ENCODE results near the gene MATN4.
A peak's percentile ranks its signal among the peaks of the same experiment; 100 is the strongest.

MATN4 gene

DNA sequence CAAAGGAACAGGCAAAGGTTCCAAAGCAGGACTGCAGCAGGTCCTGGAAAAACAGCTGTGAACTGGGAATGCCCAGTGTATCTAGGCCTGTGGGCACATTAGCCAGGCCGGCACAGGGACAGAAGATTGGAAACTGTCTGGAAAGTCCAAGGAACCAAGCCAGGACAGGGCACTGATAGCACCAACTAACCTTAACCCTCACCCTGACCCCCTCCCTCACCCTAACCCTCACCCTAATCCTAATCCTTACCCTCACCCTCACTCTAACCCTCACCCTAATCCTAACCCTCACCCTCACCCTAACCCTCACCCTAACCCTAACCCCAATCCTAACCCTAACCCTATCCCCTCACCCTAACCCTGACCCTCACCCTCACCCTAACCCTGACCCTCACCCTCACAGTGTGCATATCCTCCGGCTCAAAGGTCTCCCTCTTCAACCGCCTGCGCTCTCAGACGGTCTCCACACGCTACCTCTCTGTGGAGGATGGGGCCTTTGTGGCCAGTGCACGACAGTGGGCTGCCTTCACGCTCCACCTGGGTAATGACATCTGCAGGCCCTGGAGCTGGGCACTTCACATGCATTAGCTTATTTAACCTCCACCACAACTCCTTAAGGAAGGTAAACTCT is 5.1 kb upstream of the MATN4 start:
- no peak for DNase-seq

DNA sequence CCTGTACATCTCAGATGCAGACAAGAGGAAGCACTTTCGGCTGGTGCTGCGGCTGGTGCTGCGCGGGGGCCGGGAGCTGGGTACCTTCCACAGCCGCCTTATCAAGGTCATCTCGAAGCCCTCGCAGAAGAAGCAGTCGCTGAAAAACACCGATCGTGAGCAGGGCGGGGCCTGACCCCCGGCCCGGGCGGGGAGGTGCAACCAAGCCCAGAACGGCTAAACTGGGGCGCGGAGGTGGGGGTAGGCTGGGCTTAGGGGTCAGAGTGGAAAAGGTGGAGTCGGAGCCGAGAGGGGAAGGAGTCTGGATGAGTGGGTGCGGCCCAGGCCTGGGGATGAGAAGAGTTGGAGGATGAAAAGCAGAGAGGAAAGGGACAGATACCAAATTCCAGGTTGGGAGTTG is 4.1 kb upstream of the MATN4 start:
- no peak for DNase-seq

DNA sequence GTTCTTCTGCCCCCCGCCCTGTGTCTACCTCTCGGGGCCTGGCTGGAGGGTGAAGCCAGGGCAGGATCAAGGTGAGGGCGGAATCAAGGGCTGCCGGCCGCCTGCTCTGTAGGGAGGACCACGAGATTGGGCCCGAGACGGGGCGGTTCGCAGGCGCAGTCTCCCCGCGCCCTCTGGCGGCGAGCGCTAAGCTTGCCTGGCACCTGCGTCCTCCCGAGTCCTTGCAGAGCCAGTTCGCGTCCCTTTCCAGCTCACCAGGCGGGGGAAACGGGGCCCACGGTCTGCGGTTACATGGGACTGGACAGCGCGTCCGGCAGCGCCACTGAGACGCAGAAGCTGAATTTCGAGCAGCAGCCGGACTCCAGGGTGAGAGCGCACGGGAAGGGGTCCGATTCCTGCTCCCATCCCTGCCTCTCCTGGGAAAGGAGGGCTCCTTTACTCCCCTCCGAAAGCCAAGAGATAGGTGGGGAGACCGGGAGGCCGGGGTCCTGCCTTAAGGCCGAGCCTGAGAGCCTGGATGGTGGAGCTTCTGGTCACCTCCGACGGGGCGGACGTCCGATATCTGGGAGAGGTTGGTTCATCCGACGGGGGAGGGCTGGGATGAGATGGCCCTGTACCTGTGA is 3.6 kb upstream of the MATN4 start:
- DNase-seq: peak; percentile 53

DNA sequence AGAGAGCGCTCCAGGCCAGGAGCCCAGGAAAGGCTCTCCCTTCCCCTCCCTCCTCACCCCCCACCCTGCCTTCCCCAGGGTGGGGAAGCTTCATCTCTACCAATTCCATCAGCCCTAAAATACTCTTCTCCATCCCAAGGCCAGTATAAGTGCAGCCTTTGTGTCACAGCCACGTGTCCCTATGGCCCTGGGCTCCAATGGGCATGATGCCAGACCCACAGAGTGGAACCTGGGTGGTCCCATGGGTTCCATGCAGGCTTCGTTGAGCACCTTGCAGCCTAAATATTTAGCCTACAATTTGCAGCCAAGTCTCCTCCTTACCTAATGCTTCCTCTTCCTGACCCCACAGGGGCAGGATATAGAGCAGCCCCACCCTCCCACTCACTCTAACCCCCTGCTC is 976 bp upstream of the MATN4 start:
- DNase-seq: no peak

DNA sequence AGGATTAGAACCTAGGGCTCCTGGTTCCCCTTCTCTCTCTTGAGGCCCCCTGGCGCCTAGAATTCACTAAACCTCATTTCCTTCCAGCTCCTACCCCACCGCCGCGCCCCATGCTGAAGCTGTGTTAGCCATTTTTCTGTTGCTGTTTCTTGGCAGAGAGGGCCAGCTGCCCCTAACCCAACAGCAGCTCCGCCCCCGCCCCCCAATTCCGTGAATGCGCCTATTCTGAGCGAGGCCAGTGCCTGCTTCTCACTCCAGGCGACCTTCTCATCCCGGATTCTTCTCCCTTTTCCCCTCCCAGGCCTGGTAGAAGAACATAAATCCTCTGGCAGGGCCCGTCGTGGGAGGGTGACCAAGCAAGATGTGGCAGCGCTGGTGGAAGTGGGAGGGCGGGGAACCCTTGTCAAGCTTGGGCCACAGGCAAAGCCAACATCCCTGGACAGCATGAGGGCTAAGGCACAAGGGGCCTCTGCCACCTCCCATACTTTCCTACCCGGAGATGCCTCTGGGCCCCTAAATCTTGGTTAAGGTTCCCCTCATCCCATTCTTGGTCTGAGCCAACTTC is 941 bp downstream of the MATN4 start:
- DNase-seq: no peak

DNA sequence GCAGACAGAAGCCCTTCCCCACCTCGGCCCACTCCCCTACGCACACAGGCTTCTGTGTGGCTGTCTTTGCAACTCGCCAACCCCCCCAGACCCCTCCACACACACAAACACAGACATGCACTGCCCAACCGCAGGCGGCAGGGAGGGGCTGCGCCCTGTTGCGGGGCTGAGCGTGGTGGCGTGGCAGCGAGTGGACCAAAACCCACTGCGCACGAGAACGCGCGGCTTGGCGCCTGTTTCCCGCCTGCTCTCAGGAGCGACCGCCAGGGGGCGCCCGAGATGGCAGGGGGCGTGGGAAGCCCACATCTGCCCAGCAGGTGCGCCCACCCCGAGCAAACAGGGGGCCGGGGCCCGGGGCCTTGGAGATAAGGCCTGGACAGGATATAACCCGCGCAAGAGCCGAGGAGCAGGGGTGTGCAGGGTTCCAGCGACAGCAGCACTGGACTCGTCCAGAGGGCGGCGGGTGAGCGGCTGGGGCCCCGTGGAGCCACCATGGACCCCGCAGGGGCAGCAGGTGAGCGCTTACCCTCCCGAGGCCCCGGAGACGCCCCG is 1.6 kb downstream of the MATN4 start, which contains the start of gene RBPJL:
TSS of gene RBPJL (plus strand) at position 410 of the 552 bp plus-strand sequence. CDS start at position 493, 83 bp downstream.
- DNase-seq: peak; percentile 34

DNA sequence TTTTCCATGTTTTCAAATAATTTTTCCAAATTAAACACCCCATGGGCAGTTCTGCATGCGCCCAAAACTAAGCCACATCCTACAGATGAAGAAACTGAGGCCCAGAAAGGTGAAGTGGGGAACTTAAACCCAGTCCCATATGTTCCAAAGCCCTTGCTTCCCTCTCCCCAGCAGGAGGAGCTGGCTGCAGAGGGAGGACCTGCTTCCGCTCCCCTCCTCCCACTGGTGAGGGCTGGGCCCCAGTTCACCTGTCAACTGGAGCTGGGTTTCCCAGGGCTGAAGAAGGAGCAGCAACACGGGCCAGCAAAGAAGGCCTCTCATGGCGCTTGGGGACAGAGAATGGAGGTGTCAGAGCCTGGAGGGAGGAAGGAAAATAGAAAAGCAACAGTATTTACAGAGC is 2.8 kb downstream of the MATN4 start:
- no peak for DNase-seq

DNA sequence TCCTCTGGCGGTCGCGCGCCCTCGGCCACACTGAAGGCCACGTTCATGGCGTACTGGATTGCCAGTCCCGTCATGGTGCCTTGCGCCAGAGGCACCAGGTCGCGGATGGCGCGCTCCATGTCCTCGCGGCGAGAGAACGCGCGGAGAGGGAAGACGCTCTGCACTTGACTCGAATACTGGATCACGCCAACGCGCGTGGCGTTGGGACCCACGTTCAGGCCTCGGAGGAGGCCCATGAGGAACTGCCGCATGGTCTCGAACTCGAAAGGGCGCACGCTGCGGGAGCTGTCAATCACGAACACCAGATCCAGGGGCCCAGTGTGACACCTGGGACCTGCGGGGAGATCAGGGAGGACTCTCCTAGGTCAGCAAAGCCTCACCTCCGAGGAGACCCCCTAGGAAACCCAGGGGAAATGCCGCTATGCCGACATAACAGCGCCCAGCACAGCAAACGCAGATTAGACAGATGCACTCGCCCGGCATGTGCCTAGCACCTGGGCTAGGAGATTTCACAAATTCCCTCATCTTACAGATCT is 3.6 kb downstream of the MATN4 start:
- DNase-seq: no peak

DNA sequence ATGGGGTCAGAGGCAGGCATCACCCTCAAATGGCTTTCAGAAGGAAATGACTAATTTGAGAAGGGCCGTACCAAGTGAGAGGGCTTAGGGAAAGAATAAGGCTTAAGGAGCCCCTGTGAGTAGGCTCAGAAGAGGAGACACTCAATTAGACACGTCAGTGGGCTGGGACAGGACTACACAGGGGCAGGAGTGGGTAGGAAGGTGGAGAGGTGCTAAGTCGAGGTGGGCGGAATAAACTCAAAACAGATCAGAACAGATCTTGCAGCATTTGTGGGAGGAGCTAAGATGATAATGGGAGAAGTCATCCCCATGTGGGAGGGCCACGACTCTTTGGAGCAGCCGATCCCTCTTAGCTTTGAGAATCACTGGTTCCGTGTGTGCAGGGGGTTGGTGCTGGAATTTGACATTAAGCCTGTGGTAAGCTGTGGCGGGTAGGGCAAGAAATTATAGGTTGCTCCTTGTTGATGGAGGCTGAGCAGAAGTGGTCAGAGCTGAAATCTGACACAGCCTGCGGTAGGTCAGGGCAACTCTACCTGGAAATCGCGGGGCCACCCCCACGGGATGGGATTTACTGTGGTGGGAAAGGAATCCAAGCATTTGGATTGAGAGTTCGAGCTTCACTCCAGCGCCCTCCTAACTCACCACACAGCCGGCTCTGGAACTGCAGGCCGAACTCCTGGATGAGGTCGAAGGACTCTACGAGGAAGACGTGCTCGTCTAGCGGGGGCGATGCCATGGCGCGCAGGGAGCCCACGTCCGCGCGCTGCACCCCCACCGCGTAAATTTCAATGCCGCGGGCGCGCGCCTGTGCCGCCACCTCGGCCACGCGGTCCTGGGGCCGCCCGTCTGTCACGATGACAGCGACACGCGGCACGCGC is 4.3 kb downstream of the MATN4 start:
- no peak for DNase-seq

DNA sequence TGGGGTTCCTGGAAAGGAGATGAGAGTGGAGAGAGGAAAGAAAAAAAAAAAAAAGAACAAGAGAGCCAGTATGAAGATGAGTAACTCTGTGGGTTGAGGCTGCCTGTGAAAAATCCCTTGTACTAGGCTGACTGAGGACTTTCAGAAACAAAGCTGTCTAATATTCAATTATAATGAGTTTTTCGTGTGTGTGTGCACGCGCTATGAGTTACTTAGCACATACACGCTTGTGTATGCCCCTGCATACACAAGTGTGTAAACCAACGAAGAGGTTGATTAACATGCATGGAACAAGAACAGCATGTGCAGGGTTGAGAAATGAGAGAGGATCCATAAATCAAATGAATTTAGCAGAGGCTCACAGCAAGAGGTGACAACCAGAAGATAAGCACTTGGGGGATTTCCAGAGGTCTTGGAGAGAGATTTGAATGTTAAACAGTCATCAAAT is 6.3 kb downstream of the MATN4 start:
- DNase-seq: no peak

DNA sequence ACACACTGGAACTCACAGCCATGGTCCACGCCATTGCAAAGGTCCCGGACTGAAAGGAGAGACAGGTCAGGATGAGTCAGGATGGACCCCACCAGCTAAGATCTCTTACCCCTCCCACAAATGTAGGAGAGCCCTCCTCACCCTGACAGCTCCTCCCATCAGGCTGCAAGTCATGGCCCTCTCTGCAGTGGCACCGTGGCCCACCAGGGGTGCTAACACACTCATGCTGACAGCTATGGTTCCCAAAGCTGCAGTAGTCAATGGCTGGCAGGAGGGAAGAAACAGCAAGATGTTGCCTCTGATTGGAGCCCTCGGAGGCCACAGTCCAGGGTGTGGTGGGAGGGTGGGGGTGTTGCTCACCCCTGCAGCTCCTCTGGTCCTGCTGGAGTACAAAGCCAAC is 7.1 kb downstream of the MATN4 start:
- no peak for DNase-seq

DNA sequence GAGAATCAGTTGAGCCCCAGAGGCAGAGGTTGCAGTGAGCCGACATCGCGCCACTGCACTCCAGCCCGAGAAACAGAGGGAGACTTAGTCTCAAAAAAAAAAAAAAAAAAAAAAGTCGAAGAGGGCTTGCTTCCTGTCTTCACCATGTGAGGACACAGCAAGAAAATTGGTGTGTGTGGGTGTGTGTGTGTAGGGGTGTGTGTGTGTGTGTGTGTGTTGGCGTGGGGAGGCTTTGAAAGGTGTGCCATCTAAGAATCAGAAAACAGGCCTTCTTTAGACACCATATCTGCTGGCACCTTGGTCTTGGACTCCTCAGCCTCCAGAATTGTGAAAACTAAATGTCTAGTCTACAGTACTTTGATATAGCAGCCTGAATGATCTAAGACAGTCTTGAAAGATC is 8.3 kb downstream of the MATN4 start:
- no peak for DNase-seq

DNA sequence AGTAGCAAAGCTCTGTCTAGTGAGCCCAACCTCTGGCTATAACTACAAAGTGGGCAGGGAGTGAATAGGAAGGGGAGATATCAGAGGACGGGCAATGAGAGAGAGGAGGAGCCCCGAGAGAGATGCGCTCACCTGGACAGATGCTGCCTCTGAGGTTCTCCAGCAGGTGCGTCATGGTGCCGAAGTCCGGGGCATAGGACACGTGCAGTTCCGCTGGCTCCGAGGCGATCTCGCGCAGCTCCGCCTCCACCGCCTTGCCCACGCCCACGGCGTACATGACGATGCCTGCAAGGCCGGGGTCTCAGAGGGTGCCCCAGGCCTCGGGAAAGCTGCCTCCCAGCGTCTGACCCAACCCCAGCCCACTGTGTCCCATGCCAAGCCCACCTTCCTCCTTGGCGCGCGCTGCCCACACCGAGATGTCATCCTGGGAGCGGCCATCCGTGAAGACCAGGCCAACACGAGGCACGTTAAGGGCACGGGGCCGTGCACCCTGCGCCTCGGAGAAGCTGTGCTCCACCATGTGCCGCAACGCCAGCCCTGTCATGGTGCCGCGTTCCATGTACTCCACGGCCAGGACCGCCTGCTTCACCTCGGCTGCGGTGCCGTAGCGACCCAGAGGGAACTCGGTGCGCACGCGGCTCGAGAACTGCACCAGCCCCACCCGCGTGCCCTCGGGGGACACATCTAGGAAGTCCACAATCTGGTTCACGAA is 10.2 kb downstream of the MATN4 start:
- no peak for DNase-seq

DNA sequence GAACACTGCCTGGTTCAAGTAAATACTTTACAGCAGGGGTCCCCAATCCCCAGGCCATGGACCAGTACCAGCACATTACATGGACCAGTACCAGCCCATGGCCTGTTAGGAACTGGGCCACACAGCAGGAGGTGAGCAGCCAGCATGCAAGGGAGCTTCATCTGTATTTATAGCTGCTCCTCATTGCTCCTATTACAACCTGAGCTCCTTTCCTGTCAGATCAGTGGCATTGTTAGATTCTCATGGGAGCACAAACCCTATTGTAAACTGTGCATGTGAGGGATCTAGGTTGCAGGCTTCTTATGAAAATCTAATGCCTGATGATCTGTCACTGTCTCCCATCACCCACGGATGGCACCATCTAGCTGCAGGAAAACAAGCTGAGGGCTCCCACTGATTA is 13.4 kb downstream of the MATN4 start:
- no peak for DNase-seq

DNA sequence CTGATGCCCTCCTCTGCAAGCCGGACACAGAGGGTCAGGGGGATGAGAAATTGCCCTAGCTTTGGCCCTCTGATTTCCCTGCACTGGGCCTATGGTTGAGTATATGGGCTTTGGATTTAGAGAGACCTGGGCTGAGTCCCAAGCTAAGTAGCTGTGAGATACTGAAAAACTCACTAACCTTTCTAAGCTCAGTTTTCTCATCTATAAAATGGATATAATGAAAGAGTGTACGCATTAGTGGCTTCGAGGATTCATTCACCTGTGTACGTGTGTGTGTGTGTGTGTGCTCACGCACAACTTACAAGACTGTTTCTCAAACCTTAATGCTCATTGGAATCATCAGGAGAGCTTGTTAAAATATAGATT is 14.1 kb downstream of the MATN4 start:
- DNase-seq: no peak

DNA sequence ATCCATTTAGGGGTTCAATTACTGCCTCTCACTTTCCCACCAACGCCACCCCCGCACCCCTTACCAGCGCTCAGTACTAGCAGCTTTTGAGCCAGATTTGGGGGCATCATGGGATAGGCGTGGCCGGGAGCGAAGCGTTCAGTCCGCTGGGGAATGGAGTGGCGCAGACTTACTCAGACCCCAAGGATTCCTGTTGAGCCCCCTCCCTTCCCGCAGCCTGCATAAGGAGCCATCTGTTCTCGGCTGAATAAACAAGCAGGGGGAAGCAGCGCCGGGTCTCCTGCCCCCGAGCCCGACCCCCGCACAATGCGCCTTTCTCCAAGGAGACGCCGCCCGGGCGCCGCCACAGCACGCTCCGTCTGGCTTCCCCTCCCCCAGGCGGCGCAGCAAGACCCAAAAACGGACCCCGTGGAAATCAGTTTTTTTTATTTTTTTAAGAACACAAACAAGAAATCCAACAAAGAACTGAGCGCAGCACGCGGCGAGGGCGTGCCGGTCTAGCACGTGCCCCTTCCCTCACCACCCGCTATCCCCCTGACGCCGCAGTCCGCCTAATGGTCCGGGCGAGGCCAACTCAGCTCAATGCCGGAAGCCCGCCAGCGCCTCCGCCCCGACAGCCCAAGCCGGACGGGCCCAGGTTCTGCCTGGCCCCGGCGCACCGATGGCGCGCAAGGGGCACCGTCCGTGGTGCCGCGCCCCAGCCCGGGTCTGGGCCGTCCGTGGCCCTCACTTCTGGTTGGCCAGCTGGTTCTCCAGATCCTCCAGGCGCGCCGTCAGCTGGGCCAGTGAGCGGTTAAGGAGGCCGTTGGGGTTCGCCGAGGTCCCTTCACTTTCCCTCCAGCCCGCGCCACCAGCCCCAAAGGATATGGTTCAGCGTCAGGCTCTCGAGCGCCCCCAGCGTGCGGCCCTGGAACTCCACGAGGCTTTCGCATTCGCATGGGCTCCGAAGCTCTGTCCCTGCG is 14.8 kb downstream of the MATN4 start:
- DNase-seq: peak; percentile 76

DNA sequence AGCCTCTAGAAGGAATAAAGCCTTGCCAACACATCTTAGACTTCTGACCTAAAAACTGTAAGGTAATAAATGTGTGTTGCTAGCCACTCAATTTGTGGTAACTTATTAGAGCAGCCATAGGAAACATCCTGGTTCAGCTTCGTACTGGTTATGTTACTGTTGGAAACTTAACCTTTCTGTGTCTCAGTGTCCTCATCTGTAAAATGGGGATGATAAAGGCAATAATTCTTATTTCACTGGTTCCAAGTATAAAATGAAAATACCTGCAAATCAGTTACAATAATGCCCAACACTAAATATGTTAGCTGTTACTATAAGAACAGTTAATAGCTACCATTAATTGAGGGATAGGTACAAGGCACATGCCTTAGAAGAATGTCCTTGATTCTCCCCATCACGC is 15.8 kb downstream of the MATN4 start:
- no peak for DNase-seq

DNA sequence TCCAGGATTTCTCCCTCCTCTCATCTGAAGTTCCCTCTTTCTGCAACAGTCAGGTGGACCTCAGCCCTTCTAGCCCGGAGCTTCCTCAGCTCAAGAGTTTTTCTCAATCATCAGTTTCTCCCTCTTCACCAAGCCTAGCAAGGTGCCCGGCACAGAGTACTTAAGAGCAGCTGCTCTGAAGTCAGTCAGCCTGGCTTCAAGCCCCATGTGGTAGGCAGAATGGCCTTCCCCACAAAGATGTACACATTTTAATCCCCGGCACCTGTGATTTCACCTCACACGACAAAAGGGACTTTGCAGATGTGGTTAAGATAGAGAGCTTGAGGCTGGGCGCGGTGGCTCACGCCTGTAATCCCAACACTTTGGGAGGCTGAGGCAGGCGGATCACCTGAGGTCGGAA is 16.6 kb downstream of the MATN4 start:
- DNase-seq: no peak

DNA sequence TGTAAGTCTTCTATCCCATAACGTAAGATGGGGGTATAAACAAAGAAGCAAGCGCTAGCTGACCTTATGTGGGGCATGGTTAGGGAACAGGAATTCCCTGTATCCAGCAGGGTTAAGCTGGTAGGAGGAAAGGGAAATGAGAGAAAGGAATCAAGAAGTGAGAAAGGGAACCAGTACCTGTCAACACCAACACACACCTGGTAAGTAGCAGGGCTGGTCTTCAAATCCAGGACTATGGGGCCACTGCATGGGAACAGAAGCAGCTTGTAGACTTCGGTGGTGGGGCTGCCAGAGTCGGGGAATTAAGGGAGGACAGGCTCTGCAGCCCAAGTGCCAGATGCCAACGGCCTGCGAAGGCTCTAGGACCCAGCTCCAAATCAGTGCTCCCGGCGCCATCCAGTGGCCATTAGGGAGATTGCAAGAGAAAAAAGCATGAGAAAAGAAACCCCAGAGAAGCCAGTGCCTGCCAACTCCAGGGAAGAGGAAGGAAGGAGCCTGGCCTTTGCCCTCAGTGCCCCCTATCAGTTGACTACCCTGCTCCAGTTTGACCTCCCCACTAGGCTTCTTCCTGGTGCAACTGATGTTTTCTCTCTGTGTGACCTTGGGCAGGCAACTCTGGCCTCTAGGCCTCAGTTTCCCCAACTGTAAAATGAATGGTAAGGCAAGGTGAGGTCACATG is 17.3 kb downstream of the MATN4 start:
- DNase-seq: peak; percentile 73

DNA sequence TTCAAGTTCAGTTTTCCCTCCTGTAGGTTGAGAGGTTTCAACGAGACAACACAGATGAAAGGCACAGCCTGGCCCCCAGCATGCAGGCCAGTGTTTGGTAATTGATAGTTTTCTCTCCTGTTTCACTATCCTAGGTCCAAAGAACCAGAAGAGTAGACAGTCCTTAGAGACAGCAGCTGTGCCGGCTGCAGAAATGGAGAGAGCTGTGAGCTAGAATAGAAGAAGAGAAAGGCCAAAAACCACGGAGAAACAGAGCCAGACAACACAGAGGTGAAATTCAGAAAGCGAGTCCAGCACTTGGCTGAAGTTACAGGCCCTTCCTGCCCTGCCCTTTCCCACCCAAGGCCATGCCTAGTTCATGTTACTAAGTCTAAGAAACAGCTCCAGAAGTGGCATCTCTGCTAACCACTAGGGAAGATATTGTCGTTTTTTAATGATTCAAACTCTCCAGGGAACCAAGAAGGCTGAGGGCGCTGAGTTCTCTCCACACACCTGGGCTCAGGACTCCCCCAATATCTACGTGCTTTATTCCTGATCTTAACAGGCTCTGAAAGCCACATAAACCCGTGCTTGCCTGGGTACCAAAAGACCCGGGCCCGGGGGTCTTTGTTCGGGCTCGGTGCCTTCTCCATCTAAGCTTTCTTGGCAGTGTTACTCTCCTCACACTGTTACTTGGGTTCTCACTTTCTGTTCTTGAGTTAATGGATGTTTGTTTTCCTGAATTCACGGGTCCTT is 18.0 kb downstream of the MATN4 start:
- no peak for DNase-seq

Data from CD4-positive, alpha-beta T cell treated with Interleukin-21 for 1 hour (primary cell).